Femur (tissue), 1 donor: ENCODE results near the gene ALS2CL.

Source experiments
- DNase-seq: peaks from one replicate; pipeline ENCODE4 v3.0.0-alpha.2; 2017

Gene ALS2CL

GRCh38 chr3:46624975-46625490 lies 68.4 kb downstream of the ALS2CL start:
- no peak for DNase-seq

GRCh38 chr3:46624533-46624932 lies 68.9 kb downstream of the ALS2CL start:
- DNase-seq, result no peak

GRCh38 chr3:46619845-46620778 lies 73.4 kb downstream of the ALS2CL start:
- no peak for DNase-seq
